Fibroblast of the conjunctiva (primary cell): ENCODE data around the gene HNRNPUL2.
"Not testable (repeated sequence)": the region's sequence is repeated elsewhere in the genome, so short reads cannot be mapped to it uniquely, and the experiment has no call there.

Experiments
- DNase-seq: peaks from one replicate; pipeline ENCODE4 v3.0.0-alpha.2; 2010; ENCODE audit warnings: low read depth

The HNRNPUL2 gene

DNA sequence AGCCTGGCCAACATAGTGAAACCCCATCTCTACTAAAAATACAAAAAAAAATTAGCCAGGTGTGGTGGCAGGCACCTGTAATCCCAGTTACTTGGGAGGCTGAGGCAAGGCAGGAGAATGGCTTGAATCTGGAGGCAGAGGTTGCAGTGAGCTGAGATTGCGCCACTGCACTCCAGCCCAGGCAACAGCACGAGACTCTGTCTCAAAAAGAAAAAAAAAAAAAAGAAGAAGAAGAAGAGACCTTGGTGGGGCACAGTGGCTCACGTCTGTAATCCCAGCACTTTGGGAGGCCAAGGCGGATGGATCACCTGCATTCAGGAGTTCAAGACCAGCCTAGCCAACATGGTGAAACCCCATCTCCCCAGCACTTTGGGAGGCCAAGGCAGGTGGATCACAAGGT lies 23.3 kb downstream of the HNRNPUL2 start:
- DNase-seq = not testable (repeated sequence)

DNA sequence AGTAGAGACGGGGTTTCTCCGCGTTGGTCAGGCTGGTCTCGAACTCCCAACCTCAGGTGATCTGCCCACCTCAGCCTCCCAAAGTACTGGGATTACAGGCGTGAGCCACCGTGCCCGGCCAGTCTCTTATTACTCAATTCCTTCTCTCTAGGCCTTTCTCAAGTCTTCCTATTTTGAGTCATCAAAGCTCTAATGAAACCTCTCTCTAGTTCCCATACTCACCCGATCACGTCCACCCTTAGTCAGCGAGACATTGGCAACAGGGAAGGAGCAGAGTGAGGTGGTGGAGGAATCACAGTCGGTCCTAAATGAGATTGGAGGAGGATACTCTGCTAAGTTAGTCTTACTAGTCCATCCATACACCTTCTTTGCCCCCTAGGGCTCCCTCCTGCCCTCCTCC lies 25.0 kb downstream of the HNRNPUL2 start:
- DNase-seq = no peak

DNA sequence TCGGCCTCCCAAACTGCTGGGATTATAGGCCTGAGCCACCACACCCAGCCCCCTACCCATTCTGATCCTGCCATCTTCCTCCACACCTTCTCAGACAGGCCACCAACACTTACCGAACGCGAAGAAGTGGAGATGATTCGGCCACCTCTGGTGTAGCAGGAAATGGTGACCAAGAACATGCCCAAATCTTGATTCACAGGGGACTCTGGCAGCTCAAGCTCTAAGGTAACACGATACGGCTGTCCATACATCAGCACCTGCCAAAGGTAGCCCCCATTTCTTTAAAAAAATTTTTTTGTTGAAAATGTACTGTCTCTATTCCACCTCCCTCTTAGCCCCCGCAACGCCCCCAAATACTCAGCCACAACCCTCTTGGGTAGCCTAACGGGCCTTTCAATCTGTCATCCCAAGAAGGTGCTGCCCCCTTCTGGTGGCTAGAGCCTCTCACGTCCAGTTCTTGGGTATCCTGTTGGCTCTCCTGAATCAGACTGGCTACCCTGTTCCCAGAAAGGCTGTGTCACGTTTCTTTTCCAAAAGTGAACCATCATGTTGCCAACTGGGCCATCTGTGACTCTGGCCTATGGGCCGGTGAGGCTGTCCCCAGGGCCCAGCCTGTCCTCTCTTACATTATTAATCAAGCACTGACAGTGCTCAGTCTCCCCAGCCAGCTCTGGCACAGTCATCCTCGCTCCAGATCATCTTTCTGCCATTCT lies 32.6 kb downstream of the HNRNPUL2 start:
- DNase-seq = peak; percentile 88

DNA sequence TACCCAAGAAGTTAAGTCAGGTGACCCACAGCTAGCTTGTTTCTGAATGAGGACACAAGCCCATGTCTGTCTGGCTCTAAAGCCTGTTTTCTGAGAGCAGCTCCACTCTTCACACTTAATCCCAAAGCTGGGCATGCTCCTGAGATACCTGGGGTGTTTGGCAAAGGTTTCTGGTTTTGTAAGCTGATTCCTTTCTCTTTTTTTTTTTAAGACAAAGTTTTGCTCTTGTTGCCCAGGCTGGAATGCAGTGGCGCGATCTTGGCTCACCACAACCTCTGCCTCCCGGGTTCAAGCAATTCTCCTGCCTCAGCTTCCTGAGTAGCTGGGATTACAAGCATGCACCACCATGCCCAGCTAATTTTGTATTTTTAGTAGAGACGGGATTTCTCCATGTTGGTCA lies 33.6 kb downstream of the HNRNPUL2 start:
- not testable (repeated sequence) for DNase-seq

DNA sequence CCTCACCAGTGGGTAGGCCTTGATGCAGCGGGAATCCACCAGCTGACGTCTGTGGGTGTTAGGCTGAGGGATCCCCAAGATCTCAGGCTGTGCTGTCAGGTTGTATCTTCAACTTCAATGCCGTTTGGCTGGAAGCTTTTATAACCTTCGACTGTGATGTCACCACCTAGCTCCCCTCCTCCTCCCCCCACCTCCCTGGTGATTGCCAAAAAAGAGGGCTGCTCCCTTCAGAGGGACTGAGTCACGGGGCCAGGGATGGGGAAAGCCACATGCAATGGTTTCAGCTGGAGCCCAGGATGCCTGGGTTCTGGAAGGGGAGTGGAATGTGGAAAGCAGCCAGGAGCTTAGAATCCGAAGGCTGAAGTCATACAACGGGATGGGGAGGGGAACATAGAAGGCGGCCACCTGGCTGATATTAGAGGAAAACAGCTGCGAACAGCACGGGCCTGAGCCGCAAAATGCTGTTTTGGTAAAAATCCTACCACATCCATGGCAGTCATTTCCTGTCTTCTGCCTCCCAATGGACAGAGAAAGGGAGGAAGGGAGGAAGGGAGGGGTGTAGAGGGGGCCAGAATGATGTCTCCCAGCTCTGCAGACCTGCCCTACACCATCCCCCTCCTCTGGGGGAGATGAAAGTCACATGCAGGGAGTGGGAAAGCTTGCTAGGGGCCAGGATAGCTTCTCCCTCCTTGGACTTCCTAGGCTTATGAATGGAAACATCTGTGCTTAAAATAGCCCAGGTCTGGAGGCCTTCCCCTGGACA lies 37.7 kb downstream of the HNRNPUL2 start, which contains the start of gene LRRN4CL:
Gene LRRN4CL, minus strand, starts transcription at position 110 of the 763 bp plus-strand sequence. CDS start 1,022 bp downstream, outside the sequence.
- DNase-seq = peak; percentile 93

DNA sequence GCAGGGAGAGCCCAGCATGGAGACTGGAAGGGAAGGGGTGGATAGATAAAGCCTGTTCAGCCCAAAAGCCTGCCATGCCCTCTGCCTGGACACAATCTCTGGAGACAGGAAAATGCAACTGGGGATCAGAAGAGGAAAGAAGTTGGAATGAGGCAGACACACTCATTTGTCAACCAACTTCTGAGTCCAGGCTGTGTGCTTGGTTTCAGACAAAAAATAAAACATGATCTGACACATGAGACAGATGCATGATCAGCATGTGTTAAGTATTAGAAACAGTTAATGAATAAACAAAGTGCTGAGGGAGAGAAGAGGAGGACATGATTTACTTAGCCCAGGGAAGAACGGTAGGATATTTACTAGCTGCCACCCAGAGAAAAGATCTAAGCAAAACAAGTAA lies 38.8 kb downstream of the HNRNPUL2 start:
- DNase-seq = no peak

DNA sequence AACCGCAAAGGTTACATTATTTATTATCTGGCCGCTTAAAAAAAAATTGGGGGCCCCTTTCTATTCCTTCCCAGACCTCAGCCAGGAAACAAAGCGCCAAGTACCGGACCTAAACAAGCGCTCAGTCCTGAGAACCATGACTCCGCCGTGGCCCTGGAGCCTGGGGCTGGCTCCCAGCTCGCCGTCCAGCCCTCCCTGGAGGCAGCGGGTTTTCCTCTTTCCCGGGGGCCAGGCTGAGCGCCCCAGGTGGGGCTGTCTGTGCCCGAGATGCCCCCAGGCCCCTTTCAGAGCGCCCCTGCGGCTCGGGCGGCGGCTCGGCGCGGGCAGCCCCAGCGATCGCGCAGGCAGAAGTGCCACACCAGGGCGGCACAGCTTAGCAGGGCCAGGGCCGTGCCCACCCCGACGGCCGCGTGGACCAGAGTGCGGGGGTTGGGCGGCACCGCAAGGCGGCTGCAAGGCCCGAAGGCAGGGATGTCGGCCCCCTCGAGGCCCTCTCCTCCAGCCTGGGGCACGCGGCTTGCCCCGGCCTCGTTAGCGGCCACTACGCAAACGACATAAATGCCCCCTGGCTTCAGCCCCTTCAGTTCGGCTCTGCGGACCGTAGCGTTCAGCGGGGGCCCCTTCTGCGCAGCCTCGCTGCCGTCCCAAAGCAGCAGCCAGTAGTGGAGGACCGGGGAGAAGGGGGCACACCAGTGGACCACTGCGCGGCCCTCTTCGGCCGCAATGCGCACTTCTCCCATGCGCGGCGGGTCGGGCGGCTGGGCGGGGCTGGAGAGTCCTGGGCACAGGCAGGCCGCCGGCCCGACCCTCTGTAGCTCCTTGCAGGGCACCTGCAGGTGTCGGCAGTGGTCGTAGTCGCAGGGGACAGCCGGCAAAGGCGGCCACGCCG lies 39.5 kb downstream of the HNRNPUL2 start:
- no peak for DNase-seq

DNA sequence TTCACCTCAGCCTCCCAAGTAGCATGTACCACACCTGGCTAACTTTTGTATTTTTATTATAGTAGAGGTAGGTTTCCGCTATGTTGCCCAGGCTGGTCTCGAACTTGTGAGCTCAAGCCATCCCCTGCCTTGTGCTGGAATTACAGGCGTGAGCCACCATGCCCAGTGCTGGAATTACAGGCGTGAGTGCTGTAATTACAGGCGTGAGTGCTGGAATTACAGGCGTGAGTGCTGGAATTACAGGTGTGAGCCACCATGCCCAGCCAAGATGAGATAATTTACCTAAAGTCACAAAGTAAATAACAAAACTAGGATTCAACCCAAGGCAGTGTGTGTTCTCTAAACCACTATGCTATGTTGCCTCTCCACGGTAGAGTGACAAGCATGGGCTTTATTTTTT lies 44.7 kb downstream of the HNRNPUL2 start:
- no peak for DNase-seq

DNA sequence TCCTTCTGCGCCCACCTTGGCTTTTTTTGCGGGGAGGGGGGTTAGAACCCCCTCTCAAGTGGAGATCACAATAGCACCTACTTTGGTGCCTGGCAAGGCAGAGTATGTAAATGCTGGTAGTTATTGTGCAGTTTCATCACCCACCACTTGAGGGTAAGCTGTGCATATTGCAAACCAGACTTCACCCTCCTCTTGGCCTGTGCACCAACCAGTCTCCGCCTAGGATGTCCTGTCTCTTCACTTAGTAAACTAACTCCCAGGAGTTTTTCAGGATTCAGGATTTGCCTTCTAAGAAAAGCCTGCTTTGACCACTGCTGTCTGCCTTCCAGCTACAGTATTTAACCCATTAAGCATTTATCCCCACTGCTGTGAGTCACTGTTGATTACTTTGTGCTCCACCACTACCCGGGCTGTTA lies 46.4 kb downstream of the HNRNPUL2 start:
- DNase-seq = peak; percentile 87

DNA sequence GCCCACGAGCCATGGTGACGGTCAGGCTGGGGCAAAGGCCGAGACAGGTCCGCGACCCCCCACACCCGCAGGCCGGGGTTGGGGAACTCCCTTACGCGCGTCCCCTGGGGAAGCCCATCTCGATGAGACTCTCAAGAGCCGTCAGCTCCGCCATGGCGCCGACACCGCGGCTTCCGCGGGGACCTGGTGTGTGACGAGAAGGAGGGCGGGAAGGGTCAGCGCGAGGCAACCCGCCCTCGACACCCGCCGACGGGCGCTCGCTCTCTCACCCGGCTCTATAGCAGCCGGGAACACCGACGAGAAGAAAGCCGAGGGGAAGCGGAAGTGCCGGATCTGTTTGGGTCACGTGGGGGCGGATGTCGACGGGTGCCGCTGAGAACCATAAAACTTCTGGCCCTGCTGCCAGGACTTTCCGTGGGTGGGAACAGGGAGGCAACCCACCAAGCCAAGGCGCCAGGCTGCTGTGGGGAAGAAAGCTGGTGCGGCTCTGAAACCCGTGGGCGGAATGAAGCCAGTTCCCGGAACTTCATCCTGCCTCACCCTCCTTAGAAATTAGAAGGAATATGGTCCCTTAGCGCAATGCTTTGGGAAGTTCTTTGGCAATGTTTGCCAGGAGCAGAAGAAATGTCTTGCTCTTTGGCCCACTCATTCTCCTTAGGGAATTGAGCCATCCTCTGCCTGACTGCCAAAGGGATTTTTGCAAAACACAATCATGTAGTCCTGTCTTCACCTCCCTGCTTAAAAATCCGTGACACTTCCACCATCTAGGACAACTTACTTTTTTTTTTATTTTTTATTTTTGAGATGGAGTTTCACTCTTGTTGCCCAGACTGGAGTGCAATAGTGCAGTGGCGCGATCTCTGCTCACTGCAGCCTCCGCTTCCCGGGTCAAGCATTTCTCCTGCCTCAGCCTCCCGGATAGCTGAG lies 48.2 kb downstream of the HNRNPUL2 start, which contains the start of gene UBXN1:
Gene UBXN1, minus strand, starts transcription at position 304 of the 927 bp plus-strand sequence. Its CDS starts 150 bp downstream, at position 154.
- DNase-seq = peak; percentile 90

DNA sequence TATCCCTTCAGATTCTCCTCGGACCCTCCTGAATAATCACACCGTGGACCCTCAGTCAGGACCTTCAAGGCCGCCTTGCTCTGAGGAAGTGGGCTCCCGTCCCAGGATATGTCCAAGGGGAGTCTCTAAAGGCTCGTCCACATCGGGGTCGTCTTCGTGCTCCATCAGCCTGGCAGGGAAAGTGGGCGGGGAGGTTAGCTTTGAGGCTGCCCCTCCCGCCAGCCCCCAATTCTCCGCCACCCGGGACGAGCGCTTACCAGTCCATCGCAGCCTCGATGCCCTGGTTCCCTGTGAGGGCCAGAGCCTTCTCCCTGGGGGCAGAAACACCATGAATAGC lies 48.9 kb downstream of the HNRNPUL2 start:
- no peak for DNase-seq

DNA sequence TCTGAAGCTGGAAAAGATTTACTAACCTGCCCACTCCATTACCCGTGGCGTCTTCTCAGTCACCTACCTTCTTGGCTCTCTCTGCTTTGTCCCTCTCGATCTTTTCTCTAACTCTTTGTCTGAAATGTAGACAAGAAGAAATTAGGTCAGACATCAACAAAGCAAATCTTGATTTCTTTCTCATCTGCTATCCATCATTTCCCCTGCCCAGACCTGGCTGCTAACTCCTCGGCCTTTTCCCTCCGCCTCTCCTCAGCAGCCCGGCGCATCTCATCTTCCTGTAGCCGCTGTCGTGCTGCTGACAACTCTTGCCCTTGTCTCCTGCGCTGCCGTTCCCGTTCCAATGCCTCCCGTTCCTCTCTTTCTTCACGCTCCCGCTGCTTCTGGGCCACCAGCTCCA lies 49.5 kb downstream of the HNRNPUL2 start:
- DNase-seq = no peak

DNA sequence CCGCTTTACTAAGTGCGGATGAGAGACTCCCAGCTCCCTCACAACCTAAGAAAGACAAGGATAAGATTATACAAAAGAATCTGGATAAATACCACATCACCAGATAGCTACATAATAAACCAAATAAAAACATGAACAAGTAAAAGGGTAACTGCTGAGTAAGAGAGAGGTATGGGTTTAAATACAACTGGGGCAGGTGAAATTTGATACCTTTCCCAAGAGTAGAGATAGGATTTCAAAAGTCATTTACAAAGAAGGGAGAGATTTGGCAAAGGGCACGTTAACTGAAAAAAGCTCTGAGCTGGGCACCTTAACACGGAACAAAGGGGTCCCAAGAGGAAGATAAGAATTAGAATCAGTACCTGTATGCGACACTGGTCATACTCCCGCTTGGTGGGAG lies 50.1 kb downstream of the HNRNPUL2 start:
- DNase-seq = no peak

DNA sequence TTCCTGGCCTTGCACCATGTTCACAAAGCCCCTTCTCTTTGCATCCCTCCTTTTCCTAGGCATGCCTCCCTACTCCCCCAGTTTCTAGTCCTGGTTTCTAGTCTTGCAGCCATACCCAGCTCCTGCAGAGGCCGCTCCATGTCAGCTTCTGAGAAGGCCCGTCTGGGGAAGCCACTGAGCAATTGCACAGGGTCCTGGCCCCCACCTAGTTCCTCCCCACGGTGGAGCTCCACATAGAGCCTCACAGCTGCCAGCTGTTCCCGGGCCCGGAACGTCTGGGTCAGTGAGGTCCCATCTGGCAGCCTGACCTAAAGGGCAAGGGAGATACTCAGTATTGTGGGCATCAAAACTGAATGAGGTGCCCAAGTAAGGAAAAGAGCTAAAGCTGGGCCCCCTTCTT lies 50.6 kb downstream of the HNRNPUL2 start:
- no peak for DNase-seq

DNA sequence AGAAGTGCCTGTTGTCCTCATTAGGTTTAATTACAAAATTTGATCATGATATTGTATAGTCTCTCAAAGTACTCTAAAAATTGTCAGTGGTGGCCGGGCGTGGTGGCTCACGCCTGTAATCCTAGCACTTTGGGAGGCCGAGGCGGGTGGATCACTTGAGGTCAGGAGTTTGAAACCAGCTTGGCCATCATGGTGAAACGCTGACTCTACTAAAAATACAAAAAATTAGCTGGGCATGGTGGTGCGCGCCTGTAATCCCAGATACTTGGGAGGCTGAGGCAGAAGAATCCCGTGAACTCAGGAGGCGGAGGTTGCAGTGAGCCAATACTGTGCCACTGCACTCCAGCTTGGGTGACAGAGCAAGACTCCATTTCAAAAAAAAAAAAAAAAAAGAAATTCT lies 51.8 kb downstream of the HNRNPUL2 start:
- not testable (repeated sequence) for DNase-seq

DNA sequence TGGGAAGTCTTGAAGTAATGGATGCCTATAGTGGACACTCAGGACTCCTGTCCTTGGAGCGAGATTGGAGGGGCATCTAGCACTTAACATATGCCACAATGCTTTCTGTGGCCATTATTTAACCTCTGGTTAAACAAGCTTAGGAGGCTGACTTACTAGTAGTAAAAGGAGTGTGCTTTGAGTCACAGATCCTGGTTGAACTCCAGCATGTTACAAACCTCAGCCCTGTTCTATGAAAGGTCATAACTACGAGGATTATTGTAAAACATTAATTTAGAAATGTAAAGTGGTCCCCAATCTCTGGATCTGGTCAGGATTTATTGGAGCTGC lies 54.1 kb downstream of the HNRNPUL2 start:
- DNase-seq = no peak

DNA sequence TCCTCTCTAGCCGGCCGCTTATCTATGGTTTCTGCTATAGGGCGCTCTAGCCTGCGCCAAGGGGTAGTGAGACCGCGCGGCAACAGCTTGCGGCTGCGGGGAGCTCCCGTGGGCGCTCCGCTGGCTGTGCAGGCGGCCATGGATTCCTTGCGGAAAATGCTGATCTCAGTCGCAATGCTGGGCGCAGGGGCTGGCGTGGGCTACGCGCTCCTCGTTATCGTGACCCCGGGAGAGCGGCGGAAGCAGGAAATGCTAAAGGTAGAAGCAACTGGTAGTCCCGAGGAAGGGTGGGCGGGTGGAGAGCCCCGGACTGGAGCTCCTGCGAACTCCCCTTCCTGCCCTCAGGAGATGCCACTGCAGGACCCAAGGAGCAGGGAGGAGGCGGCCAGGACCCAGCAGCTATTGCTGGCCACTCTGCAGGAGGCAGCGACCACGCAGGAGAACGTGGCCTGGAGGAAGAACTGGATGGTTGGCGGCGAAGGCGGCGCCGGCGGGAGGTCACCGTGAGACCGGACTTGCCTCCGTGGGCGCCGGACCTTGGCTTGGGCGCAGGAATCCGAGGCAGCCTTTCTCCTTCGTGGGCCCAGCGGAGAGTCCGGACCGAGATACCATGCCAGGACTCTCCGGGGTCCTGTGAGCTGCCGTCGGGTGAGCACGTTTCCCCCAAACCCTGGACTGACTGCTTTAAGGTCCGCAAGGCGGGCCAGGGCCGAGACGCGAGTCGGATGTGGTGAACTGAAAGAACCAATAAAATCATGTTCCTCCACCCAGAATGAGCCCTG lies 55.5 kb downstream of the HNRNPUL2 start, which contains the start of the genes LBHD1 and UQCC3:
Gene LBHD1, minus strand, starts transcription at position 660 of the 782 bp plus-strand sequence. CDS start 2,236 bp downstream, outside the sequence.
Gene UQCC3, plus strand, starts transcription at position 66 of the 782 bp plus-strand sequence. Its CDS starts 73 bp downstream, at position 139.
- DNase-seq = no peak

DNA sequence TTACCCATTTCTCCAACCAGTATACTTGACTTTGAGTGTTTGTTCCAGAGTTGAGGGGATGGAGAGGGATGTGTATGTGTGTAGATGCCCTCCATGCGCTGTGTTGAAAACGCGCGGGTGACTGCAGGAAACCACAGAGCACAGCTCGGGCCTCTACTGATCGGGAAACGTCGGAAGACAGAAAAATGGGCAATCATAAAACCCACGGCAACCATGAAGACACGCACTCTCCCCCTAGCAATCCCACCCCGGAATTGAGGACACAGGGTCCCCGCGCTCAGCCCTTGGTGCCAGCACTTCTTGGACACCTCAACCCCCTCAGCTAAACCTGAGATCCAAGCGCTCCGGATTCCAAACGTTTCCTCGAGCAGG lies 56.0 kb downstream of the HNRNPUL2 start:
- DNase-seq = no peak

DNA sequence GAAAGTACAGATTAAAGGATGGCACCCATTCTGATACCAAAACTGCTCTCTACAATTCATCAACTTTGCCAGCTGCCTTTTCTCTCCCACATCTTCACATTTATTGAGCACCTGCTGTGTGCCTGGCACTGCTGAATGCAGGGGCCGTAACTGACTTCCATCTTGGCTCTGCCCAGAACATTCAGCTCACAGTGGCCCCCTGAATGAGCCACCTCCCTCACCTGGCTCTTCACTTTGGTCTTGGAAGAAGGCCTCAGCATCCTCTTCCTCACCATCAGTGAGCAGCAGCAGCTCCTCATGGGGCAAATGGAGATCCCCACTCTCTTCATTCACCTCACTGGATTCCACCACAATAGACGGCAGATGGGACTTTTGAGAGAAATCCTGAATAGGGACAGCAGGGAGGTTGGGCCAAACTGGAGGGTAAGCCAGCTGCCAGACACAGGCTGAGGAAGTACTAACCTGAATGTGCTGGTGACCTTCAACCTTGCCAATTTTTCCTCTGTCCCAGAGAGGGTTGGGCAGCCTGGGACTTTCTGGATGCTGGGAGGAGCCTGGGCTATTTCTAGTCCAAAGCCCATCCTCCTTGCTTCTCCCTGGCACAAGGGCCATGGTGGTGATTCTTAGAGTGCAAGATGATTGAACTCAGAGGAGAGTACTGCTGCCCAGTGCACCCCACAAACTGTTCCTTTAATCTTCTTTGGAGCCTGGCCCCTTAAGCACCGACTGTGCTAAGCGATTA lies 57.7 kb downstream of the HNRNPUL2 start:
- no peak for DNase-seq

DNA sequence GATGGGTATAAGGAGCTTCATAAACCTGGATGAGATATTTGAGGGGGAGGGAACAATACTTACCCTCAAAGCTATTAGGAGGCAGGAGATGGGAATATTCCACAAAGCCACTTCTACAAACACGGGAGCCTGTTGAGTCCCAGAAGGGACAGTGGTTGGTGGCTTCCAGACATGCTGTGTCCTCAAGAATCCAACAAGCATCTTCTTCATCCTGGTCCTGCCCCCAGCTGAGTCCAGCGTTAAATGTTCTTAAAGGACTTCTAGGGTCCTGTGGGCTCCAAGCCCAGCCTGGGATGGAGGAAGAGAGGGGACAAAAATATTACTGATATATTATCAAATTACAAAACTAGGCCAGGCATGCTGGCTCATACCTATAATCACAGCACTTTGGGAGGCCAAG lies 59.8 kb downstream of the HNRNPUL2 start:
- no peak for DNase-seq
